SH-SY5Y (cell line): ENCODE data around the gene IL22RA1.

ENCODE experiments used
- GATA2 ChIP-seq: IDR thresholded peaks from 2 replicates; pipeline ENCODE4 v1.6.1; 2011; ENCODE audit warnings: mild to moderate bottlenecking, low read depth, low read length
- GATA3 ChIP-seq: IDR thresholded peaks from 2 replicates; pipeline ENCODE4 v1.6.1; 2011; ENCODE audit warnings: low read depth, mild to moderate bottlenecking, low read length, moderate library complexity

IL22RA1 gene

DNA sequence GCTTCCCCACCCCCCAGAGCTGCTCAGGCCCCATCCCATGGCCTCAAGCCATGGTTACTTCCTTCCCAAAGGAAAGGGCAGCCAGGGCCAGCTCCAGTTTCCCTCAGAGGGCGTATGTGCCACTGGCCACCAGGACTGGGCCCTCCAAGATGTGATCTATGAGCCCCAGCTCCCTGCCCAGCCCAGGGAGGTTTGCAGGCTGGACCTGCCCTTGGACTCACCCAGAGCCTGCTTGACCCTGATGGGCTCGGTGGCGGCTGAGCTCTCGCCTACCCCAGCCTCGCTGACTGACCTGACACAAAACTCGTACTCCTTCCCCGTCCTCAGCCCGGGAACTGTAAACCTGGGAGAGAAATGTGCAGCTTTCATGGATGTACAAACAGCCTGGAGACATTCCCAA, 60.6 kb downstream of the IL22RA1 start:
- TF ChIP-seq GATA2, result no peak
- TF ChIP-seq GATA3, result no peak

DNA sequence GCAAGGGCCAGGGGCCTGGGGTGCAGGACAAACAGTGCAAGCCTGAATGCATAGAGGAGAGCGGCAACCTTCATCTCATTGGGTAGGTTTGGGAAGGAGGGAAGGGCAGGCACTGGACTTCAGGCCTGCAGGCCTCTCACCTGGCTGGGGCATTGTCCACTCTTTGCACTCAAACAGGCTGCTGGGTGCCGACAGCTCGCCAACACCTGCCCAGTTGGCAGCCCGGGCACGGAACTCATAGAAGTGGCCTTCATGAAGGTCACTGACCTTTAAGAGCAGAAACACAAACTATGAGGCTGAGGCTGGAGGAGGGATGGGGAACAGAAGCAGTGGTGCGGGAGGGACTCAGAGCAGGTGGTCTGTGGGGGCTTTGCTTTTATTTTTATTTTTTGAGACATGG, 61.8 kb downstream of the IL22RA1 start:
- no peak for TF ChIP-seq GATA2
- no peak for TF ChIP-seq GATA3

DNA sequence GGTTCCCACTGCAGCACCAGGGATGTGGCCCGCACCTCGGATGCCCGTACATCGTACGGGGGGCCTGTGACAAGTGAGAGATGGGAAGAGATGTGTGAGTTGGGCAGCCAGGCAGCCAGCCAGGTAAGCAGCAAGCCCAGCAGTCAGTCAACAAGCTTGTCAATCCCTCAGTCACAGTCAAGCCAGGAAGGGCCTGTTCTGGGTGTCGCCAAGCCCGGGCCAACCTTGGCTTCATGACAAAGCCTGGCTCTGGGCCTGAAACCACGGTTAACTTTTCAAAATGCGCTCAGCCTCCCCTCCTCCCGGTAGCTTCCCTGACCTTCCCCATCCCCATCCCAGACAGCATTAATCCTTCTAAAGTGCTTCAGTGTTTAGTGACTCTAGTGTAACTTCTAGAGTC, 62.8 kb downstream of the IL22RA1 start:
- TF ChIP-seq GATA2 (no peak), GATA3 (no peak)

DNA sequence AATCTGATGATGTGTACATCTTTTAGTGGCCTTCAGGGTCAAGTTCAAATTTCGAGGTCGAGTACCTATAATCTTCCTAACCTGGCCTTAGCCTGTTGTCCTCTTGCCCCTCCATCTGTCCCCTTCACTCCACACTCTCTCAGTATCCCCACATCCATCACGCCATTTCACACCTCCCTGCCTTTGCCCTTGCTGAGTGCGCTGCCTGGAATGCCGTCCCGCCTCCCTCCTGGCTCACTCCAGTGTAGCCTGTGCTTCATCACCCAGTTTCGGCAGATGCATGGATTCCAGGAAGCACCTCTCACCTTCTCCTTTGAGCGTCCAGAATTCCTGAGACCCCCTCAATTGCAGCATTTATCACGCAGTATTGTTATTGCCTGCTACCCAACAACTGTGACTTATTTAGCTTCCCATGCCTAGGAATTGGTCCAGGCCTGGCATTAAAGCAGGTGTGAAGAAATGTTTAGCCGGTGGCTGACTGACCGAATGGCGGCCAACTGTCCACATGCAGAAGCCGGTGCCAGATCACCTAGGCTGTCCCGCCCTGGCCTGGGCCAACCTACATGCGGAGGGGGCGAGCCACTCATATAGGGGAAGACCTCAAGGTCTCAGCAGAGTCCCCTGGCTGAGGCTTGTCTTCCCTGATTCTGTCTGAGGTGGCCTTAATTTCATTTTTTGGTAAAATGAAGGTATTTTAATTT, 65.5 kb downstream of the IL22RA1 start:
- no peak for TF ChIP-seq GATA2
- no peak for TF ChIP-seq GATA3

DNA sequence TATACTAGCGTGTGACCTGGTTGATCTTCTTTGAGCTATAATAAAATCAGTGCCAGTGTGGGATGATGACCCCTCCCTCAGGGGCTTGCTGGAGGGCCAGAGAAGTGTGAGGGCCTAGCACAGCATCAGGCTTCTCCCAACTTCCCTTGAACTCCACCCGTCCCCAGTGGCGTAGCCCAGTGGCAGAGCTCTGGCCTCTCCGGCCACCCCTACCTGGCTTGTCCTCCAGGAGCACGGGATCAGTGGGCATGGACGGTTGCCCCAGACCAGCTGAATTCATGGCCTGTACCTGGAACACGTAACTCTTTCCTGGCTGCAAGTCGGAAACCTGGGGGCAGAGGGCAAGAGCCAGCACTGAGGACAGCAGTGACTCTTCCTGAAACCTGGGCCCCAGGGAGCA, 67.0 kb downstream of the IL22RA1 start:
- no peak for TF ChIP-seq GATA3

- TF ChIP-seq GATA3 (no peak), GATA2 (no peak)
Observed at GRCh38 chr1:24075590-24075854, 67.4 kb downstream of the IL22RA1 start.

DNA sequence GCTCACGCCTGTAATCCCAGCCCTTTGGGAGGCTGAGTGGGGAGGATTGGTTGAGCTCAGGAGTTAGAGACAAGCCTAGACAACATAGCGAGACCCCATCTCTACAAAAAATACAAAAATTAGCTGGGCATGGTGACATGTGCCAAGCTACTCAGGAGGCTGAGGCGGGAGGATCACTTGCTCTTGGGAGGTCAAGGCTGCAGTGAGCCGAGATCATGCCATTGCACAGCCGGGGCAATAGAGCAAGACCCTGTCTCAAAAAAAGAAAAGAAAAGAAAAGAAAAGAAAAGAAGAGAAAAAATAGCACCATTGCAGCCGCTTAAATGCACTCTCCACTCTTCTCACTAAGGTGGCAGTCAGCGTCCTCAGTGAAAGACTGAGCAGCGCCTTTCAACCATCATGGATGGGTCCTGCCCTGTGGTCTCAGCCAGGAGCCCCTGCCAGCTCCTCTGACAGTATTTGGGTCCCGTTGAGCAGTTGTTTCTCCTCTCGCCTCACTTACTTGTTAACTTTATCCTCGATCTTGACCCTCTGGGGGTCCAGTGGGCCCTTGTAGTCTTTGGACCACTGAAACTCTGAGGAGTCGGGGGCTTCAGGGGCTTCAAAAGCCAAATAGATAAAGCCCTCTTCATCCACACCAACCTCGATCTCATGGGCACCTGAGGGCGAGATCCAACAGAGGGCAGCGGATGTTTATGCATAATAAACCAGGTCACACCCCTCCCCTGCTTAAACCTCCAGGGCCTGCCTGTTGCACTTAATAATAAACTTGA, 67.9 kb downstream of the IL22RA1 start:
- TF ChIP-seq GATA3, result no peak
- TF ChIP-seq GATA2, result no peak

DNA sequence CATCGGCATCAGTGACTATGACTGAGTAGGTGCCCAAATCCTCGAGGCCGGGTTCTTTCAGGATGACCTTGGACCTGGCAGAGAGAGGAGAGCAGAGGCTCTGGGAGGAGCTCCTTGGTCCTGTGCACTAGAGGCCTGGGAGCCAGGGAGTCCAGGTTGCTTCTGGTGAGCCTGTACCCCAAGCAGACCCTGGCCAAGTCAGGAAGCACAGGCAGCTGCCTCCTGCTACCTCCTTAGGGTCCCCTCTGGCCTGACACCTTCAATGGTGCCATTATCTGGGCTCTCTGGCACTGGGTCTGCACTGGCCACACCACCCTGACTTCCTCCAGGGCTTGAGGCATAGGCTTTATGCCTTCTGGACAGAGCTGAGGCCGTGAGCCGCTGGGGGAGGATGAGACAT, 68.7 kb downstream of the IL22RA1 start:
- TF ChIP-seq GATA3, result no peak
- TF ChIP-seq GATA2, result no peak

GRCh38 chr1:24071941-24072340, 71.0 kb downstream of the IL22RA1 start:
- TF ChIP-seq GATA2 (no peak), GATA3 (no peak)

GRCh38 chr1:24070821-24071393, 72.0 kb downstream of the IL22RA1 start:
- no peak for TF ChIP-seq GATA2
- TF ChIP-seq GATA3, result no peak

- TF ChIP-seq GATA3, result no peak
- TF ChIP-seq GATA2, result no peak
Observed at GRCh38 chr1:24069817-24070216, 73.1 kb downstream of the IL22RA1 start.
